NK-92 (cell line): Measurements from ENCODE around the gene ATP1A2.
"Not testable (repeated sequence)": the region's sequence is repeated elsewhere in the genome, so short reads cannot be mapped to it uniquely, and the experiment has no call there.

Experiments
- DNase-seq: peaks from one replicate; lab custom pipeline; 2025; ENCODE audit not compliant: unreplicated experiment; lab: John Stamatoyannopoulos, UW

ATP1A2 gene

DNA sequence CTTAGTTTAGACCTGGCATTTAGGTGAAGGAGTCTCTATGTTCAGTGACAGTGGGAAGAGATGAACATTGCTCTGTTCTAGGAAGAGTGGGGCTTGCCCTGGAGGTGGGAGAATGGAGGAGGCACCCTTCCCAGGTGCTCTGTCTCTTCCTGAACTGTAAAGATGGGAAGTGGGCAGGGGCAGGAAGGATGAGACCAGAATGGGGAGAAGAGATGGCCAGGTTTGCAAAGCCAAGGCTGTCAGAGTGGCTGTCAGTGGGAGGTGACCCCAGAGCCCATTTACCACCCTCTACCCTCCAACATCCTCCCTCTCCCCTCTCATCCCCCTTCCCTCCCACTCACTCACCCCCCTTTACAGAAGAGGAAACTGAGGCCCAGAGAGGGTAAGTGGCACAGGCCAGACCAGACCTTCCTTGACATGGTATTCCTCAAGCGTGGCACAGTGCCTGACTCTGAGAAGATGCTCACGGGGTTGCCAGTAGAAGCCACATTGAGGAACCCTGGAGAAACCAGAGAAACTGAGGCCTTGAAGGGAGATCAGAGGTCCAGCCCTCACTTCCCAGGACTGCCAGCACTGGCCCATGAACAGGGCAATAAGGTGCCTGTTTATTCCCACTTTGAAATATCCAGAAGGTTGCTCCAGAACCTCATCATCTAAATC is 15.7 kb upstream of the ATP1A2 start:
- DNase-seq, result no peak

DNA sequence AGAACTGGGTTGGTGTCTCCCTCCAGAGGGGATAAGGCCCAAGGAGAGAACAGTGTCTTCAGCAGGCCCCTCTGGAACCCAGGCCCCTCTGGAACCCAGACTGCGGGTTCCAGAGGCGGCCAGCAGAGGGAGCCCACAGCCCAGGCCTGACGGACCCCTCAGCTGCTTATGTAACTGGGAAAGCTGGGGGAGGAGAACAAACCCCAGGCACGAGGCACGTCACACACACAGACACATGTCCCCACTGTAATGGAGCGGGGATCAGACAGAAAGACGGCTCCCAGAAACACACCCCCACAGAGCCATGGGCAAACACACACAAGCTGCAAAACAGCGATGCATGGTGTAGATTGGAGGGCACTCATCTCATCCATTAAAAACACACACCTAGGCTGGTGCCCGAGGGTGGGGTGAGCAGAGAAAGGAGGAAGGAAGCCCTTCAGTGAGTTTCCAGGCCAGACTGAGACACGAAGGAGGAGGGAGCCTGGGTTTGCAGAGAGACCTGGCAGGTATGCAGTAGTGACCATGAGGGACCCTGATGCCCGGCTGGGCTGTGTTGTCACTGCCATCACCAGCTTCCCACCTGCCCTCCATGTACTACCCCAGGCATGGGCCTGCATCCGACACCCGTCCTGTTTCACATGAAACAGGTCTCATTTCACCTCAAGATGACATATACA is 14.4 kb upstream of the ATP1A2 start:
- DNase-seq, result no peak

DNA sequence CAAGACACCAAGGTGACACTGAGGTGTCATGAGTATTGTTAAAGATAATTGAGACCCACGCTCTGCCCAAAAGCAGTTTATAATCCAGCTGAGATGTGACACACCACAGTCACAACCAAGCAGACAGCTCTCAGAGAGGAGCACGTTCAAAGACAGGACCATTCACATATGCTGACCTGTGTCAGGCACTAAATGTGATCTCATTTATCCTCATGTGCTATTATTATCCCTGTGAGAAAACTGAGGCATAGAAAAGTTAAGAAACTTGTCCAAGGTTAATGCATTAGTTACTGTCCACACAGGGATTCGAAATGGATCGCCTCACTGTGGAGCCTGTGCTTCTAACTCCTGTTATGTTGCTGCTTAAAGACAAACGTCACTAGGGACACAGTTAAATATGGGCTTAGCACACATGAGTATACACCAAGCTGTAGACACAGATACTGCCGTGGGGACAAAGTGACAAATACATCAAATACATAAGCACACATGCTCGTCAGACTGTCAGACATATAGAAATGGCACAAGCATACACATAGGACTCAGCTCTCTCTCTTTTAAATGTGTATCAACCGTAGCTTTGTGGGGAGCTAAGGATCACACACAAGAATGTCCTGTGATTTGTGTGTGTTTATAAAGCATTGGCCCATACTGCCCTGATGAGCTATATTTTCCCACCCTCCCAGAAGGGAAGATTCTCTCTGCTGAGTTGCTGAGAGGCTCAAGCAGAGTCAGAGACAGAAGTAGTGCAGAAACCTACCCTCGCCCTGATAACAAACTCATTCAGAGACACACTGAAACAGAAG is 13.6 kb upstream of the ATP1A2 start:
- no peak for DNase-seq

DNA sequence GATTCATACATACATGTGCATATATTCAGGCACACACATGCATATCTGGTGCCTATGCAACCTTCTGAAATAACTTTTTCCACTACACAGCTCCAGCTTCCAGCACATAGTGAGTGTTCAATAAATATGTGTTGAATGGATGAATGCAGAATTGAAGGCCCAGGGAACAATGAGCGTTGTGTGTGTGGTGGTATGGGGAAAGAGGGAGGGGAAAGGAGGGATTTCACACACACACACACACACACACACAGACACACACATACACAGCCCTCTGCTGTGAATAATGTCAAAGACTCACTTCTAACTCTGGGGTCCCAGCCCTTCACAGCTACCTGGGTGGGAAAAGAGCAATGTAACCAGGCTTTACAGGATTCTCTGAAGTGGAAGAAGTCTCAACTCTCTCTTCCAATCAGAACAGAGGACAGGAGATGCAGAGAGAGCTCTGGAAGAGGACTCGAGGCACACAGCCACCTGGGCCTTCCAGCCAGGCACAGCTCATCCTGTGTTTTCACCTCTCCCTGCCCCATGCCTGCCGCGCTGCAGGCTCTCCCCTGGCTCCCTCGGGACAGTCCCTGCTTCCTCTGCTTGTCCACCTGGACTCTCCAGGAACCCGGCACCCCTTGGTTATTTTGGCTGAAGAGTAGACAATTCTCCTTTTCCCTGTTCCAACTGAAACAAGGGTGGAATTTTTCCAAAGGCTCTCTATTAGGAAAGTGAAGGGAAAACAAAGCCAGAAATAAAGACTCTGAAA is 11.7 kb upstream of the ATP1A2 start:
- DNase-seq, result no peak

DNA sequence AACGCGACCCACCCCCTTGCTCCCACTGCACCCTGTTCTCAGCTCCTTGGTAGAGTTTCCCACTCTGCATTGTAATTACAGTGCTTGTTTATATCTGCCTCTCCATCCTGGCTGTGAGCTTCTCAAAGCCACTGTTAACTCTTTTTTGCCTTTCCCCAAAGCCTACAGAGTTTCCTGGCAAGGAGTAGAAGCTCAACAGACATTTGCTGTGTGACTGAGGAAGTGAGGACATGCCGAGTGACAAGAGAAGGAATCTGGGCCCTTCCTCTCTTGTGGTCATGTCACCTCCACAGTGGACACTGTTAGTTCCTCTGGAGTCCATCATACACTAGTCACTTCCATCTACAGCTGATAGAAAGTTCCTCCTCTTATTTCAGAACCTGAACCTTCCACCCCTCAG is 11.1 kb upstream of the ATP1A2 start:
- no peak for DNase-seq

DNA sequence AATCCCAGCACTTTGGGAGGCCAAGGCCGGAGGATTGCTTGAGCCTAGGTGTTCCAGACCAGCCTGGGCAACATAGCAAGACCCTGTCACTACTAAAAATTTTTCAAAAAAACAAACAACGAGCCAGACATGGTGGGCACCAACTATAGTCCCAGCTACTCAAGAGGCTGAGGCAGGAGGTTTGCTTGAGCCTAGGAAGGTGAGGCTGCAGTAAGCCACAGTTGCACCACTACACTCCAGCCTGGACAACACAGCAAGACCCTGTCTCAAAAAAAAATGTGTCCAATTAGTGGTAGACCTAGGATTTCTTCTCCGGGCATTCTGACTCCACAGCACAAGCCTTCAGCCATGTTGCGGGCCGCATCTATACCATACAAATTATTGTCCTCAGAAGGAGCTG is 10.4 kb upstream of the ATP1A2 start:
- DNase-seq, result no peak

DNA sequence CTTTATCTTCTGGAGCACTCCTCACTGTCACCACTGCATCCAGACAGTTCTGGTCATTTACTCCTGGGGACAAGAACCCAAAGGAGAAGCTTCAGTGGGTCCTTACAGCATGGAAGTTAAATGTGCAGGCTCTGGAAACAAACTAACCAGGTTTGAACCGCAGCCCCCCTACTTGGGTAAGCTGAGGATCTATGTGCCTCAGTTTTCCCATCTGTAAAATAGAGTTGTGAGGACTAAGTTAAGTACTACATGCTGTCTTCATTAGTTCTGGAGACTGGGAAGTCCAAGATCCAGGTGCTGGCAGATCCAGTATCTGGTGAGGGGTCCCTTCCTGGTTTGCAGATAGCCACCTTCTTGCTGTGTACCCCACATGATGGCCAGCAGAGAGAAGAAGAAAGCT is 8.0 kb upstream of the ATP1A2 start:
- DNase-seq, result no peak

DNA sequence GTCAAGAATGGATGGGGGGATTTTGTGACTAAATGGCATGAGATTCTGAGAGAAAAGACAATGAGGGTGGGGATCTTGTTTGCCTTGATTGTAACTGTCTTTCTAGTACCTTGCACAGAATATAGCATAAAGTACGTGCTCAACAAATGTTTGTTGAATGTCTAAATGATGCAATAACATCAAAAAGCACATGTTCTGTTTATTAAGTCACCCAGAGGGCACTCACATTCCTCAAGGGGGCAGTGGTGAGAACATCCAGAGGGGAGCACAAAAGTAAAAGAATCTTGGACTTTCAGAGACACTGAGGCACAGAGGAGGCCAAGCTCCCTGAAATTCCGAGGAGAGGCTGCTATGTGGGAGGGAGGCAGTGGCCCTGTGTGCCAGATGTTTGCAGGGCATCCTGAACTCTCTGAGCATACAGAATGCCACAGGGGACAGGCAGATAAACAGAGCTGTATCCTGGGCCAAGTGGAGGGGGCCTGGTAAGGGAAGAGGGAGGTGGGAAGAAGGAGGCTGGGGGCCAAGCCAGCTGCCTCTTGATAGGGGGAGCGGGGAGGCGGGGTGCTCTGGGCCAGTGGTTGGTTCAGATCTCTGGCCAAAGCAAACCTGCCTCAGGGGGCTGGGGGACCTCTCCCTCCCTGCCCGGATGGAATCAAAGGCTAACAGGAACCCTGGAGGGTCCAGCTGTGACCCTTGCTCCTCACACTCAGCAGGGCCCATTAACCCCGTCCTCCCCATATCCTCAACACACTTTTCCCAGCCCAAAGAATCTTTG is 6.5 kb upstream of the ATP1A2 start:
- DNase-seq, result no peak

DNA sequence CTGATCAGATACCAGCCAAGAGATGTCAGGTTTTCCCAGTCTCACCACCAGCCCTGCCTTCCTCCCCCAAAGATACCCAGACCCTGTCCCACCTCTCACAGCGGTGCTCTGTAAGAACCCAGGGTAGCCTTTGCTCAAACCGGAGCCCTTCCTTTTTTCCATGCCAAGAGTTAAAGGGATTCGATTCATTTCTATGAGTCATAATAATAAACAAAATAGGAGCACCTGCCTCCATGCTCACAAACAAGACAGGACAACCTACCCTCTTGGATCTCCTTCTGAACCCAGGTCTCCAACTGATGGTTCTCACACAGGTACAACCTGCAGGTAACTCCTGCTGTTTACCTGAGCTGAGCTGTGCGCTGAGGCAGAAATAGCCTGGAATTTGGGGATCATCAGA is 5.9 kb upstream of the ATP1A2 start:
- no peak for DNase-seq

DNA sequence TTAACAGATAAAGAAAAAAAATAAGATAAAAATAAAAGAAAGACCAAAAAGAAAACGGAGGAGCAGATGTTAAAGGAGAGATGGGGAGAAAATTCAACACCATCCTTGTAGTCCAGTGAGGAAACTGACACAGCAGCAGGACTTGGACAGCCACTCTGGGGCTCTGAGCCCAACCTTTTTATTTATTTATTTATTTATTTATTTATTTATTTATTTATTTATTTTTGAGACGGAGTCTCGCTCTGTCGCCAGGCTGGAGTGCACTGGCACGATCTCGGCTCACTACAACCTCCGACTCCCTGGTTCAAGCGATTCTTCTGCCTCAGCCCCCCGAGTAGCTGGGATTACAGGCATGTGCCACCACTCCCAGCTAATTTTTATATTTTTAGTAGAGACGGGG is 4.1 kb upstream of the ATP1A2 start:
- DNase-seq, result not testable (repeated sequence)

DNA sequence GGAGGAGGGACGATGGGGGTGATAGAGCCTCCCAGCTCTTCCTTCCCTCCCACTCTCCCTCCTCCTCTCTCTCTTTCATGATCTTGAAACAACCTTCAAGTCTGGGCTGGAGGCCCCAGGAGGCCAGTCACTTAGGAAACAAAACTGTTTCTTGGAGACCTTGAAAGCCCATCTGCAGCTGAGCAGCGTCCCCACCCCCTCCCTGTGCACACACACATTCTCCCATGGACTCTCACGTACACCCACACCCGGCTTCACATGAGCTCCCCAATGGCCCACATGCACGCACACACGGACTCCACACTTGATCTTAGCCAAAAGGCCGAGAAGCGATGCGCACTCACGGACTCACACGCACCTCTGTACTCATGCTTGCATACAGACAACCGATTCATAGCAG is 3.2 kb upstream of the ATP1A2 start:
- DNase-seq, result no peak

DNA sequence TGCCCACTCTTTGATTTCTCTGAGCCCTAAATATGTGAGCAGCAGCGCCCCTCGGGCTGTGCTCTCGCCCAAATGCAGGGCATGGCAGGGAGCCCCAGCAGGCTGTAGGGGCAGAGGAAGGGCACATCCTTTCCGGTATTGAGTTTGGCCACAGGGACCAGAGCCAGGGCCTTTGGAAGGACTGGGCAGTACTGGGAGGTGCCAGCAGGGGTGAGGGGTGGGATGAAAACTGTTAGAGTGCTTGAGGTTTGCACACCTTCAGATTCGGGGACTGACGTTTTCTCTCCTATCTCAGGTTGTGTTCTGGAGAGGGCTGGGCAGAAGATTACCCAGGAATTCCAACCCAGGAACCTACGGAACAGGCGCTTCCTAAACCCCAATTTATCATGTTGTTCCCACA is 2.2 kb upstream of the ATP1A2 start:
- DNase-seq, result no peak

DNA sequence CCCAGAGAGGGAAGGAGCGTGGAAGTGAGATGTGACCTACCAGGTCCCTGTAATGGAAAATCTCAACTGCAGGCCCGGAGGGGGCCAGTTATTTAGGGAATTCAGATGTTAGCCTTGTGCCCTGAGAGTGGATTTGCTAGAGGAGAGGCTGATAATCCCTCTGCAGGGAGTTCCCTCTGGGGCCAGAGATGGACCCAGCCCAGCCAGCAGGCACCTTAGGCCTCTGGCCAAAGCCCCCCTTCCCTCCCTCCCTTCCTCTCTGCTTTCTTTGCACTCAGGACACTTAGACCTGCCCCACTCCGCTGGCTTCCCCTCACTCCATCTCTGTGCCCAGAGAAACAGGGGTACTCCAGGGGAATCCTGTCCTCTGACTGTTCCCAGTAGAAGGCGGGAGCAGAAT is 1.5 kb upstream of the ATP1A2 start:
- no peak for DNase-seq

DNA sequence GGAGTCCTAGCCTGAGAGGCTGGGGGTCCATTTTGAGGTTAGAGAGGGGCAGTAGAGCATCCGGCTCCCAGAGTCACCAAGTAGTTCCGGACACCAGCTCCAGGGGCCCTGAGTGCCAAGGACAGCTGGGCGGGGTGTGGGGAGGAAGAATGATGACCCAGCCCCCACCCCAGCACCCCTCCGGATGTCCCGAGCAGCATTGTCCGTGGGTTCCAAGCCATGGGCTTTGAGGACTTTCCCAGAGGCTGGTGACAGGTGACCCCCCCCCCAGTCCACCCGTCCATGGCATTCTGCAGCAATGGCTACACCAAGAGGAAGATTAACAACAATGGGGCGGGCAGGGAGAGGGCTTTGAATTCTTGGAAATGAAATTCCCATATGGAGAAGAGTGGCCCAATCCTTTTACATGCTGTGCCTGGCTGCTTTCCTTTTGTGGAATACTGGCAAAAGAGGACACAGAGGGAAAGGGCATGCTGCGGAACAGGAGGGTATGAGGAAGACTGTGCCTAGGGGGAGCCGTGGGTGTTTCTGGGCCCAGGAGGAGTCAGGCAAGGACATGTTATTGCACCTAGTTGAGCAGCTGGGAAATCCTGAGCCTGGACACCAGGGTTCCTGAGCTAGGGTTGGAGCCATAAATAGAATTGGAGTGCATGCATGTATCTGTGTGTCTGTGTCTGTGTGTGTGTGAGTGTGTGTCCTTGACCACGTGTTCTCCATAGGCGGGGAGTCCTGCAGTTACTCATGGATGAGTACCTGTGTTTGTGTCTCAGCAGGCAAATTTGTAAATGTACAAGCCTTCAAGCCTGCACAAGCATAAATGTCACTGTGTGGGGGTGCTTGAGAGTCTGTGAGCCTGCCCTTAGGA is 956 bp downstream of the ATP1A2 start:
- no peak for DNase-seq

DNA sequence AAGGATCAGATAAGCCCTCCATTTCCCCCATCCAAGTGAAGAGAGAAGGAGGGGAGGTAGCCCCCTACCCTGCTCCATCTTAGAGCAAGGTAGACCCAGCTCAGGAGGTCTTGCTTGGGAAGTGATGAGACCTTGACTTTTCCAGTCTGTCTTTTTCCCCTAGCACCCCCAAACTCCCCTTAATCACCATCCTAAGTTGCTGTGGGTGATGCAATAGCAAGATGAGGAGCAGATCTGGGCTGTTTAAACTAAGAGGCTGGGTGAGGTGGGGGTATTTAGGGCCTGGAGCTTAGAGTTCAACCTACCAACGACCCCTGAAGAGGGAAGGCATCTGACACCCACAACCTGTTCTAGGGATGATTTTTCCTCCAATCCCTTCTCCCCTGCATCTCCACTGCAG is 1.7 kb downstream of the ATP1A2 start:
- DNase-seq, result no peak

DNA sequence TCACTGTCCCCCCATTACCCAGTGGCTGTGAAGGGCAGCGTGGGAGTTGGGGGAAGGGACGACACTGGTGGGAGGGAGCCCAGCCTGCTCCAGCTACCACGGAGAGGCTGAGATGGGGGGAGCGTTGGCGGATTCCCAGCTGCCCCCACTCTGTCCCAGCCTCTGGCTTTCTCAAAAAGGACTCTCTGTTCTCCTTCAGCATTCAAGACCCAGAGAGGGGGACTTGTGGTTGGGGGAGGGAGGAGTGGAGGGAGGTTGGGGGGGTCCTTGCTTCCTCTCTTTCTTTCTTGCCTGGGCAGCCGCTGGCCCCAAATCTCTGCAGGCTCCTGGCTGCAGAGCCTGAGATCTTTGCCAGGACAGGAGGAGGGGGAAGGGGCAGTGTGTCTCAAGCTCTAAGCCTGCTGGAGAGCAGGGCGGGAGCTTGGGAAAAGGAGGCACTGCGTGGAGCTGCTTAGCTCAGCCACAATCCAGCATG is 2.2 kb downstream of the ATP1A2 start:
- no peak for DNase-seq

DNA sequence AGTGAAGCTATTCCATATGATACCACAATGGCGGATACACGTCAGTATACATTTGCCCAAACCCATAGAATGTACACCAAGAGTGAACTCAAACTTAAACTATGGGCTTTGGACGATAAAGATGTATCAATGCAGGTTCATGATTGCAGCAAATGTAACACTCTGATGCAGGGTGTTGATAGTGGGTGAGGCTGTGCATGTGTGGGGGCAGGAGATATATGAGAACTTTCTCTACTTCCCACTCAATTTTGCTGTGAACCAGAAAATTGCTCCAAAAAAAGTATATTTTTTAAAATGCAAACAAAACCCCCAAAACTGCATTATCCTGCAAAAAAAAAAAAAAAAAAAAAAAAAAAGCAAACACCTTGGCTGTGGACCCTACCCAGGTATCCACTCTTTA is 3.4 kb downstream of the ATP1A2 start:
- no peak for DNase-seq

DNA sequence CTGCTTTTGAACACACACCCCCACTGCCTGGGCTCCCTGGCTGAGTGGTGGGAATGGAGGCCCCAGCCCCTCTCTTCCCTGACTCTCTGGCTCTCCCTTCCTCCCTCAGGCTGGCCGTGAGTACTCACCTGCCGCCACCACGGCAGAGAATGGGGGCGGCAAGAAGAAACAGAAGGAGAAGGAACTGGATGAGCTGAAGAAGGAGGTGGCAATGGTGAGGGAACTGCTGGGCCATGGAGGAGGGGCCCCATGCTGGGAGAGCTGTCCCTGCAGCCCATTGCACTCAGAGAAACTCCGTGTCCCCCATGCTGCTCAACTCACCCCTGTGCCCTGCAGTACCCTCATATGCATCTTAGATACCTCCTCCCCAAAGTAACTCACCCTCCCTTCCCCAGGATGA is 5.2 kb downstream of the ATP1A2 start:
- DNase-seq, result no peak

DNA sequence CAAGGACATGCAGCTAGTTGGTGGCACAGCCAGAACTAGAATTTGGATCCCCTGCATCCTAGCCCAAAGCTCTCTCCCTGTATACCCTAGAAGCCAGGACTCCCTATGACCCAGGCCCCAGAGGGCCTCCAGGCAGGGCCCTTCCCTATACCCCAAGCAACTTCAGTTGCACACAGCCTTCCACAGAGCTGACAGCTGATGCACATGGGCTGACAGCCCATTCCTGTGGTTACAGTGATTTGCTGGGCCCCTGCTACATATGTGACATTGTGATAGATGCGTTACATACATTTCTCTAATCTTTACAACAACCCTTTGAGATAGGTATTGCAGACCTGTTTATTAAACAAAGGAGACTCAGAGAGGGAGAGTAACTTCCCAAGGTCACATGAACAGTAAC is 5.8 kb downstream of the ATP1A2 start:
- DNase-seq, result no peak
